GM21447 (cell line): ENCODE measurements around the gene SNX13.

Experiments
- ATAC-seq: cut with Tn5 transposase; IDR thresholded peaks from one replicate; pipeline ENCODE4 v1.9.1; 2021; ENCODE audit not compliant: unreplicated experiment

The SNX13 gene

DNA sequence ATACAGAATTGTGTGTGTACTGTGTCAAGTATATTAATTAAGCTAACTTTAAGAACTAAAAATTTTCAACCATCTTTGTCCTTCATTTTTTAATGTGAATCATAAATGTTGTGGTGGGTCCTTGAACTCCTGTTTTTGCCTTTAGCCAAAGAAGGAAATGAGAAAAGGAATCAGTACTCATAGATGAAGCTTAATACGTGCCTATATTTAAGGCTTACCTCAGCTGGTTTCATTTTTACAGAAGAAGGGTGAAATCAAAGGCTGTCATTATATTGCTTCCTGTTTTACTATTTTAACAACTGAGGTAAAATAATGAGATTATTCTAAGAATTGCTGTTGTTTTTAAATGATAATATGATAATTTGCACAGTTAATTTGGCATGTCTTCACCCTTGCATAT, 6.3 kb upstream of the SNX13 start:
- ATAC-seq: peak; percentile 84

DNA sequence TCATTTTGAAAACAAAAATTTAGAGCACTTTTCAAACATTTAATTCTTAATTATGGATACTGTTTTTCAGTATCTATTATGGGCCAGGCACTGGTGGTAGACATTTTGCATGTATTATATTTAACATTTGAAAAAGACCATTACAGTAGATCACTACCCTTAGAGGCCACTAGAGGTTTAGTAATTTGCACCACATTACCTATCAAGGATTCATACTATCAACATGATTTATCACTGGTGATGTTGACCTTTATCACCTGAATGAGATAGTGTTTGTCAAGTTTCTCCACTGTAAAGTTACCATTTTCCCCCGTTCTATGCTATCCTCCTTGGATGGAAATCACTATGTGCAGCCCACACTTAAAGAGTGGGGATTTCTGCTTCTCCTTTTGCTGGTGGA, 4.4 kb upstream of the SNX13 start:
- no peak for ATAC-seq

DNA sequence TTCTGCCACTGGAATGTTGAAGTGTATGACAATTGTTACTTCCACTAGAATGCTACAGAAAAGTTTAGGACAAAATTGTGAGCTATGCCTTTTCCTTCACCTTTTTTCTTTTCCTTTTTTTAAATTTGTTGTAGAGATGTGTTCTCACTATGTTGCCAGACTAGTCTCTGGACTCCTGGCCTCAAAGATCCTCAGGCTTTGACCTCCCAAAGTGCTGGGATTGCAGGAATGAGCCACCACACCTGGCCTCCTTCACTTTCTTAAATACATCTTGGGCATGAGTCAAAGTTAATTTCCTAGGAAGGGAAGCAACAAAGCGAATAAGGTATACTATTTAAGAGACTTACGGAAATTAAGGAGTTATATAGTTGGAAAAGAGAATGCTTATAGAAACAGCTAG, 2.7 kb upstream of the SNX13 start:
- no peak for ATAC-seq

DNA sequence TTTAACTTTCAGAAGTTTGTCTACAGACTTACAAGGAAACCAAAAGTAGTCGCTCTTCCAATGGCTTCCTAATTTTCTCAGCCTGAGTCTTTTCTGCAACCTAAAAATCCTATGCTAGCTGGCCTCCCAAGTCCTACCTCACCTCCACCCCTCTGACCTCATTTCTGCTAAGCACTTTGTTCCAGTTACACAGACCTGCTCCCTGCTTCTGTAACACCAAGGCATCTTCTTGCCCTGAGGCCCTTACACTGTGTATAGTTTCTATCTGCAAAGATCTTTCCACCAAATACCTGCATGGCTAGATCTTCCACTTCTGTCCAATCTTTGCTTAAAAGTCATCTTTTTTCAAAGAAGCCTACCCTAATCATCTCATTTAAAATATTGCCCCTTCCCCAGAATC, 1.9 kb upstream of the SNX13 start:
- no peak for ATAC-seq

DNA sequence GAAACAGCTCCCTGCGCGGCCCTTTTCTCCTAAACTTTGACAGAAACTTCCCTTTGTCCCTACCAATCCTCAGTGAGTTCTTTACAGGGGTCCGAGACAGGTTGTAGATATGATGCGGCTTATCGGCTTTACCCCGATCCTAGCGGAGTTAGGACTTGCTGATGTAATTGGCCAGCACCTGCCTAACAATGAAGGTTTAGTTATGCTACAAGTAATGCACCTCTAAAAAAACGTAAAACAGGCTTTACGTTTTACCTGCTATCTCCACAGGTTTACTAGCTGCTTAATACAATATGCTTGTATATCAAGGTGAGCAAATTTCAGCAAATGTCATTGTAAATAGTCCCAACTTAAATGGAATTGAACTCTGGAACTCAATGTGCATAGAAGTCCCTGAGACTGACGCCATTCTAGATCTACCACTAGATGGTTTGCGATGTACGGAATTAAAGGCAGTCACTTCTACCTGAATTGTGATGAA, 697 bp upstream of the SNX13 start:
- peak; percentile 1 for ATAC-seq

DNA sequence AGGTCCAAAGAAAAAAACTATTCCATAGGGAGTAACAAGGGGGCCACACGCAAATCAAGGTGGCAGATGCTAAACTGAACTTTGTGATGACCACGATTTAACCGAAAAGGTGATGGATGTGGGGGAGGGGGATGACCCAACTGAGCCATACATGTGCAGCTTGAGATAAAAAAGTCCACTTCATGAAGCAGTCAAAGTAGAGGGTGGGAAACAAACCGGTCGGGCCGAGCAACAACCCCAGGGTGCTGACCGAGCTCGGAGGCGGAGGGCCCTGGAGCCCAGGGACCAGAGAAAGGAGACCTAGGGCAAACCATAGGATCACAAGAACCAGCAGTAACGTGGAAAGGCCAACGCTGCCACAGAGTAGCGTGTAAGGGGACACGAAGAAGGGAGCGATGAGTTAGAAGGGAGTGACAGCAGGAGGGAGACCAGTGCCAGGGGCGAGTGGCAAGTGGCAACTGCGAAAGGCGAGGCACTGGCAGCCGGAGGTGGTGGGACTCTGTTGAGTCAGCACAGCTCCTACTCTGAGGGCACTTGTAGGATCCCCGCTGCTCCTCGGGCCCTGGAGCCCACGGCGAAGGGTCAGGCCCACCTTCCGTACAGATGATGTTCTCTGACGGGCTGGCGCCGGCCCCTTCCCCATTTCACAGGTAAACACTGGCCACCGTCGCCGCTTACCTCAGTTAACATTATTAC, 540 bp downstream of the SNX13 start:
- ATAC-seq: peak; percentile 43

DNA sequence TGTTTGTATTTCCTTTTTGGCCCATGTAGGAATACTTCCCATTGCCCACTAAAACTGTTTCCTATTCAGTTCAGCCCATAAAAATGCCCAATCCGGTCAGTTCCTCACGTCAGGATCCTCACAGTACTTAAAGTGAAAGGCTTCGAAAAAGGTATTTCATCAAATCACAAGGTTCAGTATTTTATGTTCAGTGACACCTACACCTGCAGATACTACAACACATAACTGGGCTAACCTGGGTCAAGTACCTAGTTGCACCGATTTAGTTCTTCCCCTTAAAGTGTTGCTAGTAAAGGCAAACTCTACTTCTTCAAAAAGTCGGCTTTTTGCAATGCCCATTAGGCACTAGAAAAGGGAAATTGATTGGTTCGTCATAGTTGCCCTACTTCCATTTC, 1.1 kb downstream of the SNX13 start:
- ATAC-seq: no peak

DNA sequence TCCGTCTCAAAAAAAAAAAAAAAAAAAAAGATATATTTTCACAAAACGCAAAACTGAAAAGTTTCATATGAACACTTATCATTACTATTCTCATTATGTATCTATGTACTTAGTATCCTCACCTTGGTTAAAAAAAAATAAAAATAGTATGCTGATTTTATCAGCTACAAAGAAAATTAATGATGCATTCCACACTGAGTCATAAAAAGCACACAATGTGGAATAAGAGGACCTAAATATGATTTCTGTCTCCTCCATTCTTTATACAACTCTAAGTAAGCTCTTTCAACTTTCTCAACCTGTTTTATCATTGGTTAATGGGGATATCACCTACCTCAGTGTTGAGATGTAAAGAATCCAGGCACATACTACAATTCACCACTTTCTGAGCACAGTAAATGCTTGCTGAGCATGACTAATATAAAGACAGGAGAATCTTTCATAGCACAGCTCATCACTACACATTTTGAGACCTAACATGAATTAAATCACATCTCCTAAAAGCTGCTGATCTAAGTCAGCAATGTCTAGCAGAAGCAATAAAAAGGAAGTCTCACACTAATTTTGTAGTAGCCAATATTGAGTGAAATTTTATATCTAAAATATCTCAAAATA, 2.7 kb downstream of the SNX13 start:
- ATAC-seq: no peak

DNA sequence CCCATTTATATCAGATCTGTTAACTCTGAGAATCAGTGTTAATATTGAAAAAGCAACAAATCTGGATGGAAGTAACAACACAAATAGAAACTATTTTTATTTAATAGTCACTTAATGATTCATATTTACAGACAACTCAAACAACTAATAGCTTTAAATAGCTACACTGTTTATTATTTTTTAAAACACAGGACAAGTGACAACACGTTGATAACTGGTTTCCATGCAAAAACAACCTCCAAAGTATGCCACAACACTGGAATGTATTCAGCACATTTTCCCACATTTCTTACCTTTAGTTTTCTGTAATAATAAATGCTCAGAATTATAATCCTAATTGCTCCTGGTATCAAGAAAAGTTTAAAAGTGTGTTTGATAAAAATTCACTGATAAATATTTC, 4.0 kb downstream of the SNX13 start:
- no peak for ATAC-seq

DNA sequence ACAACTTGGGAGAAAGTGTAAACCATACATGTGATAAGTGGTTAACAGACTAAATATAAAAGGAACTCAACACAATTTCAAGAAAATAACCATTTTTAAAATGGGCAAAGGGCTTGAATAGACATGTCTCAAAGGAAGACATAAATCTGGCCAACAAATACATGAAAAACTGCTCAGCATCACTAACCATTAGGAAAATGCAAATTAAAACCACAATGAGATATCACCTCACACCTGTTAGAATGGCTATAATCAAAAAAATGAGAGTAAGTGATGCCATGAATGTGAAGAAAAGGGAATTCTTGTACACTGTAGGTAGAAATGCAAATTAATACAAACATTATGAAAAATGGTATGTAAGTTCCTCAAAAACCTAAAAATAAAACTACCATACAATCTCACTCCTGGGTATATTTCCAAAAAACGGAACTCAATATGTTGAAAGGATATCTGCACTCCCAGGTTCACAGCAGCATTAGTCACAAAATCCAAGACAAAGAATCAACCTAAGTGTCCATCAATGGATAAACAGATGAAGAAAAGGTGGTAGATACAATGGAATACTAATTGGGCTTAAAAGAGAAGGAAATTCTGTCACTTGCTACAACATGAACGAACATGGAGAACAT, 5.6 kb downstream of the SNX13 start:
- ATAC-seq: no peak

DNA sequence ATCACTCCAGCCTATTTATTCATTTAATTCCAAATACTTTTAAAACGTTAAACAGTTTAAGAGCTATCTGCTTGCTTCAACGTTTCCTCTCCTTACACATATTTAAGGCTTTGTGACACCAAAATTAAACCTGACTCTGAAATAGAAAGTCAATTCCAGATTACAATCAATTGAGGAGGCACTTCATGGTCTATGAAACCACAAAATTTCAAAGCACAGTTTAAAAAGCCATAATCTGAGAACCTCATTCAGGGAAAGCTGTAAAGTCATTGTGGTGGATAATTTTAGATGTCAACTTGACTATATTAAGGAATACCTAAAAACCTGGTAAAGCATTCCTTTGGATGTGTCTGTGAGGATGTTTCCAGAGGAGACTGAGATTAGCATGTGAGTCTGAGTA, 6.2 kb downstream of the SNX13 start:
- no peak for ATAC-seq

DNA sequence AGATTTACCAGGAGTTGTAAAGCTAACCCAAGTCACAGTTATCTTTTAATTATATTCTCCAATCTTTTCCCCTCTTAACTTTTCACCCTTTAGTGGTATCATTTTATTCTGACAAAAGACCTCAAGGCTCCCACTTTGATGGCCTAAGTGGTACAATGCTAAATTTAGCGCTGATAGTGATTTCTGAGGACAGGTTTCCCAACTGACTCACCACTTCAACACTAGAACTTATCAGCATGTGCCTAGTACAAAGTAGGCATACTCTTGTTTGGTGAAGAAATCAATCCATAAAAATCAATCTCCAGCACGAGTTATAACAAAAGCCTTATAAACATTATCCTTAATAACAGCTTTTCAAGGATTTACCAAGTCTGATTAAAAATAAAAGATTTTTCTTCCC, 7.5 kb downstream of the SNX13 start:
- ATAC-seq: no peak

DNA sequence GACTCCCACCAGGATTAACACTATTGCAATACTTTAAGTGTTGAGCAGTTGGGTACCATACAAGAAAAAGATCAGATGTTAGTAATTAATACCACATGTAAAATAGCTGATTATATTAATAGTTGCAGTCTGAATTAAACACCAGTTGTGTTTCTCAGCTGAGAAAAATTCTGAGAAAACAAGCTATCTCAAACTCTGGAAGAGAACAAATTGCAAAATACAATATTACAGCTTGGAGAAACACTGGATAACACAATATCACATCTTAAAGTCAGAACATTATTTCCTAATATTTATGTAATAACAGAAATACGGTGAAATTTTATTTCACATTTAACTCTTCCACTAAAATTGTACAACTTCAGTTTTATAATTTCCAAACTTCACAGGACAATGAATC, 9.2 kb downstream of the SNX13 start:
- no peak for ATAC-seq

DNA sequence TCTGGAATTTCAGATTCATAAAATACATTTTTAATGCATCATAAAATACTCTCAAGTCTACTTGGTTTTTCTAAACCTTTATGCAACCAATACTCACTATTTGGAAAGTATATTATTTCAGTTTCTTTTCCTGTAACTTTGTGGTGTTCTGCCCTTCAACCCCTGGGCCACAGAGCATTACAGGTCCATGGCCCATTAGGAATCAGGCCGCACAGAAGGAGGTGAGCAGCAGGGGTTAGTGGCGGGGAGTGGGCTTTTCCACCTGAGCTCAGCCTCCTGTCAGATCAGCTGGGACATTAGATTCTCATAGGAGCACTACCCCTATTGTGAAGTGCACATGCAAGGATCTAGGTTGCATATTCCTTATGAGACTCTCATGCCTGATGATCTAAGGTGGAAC, 9.7 kb downstream of the SNX13 start:
- ATAC-seq: no peak

DNA sequence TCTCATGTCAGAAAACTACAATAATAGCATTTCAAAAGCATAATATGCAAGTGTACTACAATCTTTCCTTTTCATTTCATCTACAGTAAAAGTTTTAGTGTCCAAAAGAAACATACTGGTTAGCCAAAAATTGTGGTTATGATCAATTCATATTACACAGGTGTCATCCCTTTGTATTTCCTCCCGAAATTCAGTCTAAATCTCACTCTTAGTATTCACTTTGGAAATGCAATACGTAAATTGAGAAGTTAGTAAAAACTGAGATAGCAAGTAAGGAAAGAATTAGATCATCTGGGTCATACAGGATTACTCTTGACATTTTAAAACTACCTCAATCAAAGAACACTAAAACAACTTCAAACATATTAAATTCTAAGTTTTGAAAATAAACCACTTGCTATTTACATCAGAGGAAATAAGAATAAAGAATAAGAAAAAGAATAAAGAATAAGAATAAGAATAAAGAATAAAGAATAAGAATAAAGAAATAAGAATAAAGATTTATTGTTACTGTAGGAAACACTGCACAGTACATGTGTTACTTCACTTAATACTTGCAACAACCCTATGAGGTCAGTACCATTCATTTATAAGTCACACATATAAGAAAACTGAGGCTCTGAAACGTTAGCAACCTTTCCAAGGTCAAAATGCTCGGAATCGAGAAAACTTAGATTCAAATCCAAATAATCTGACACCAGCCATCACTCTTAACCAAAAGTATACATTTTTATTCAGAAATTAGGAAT, 10.5 kb downstream of the SNX13 start:
- no peak for ATAC-seq

DNA sequence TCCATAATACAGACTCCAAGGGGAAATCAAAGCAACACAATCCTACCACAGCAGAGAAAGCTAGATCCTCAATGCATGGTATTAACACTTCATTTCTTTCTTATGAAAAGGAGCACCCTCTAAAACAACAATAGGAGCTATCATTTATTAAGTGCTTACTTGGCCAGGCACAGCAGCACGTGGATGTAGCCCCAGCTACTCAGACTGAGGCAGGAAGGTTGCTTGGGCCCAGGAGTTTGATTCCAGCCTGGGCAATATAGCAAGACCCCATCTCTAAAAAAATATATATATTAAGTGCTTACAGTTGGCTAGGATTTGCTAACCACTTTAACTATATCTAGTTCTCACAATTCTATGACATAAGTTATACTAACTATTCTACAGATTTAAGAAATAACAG, 12.2 kb downstream of the SNX13 start:
- ATAC-seq: no peak

DNA sequence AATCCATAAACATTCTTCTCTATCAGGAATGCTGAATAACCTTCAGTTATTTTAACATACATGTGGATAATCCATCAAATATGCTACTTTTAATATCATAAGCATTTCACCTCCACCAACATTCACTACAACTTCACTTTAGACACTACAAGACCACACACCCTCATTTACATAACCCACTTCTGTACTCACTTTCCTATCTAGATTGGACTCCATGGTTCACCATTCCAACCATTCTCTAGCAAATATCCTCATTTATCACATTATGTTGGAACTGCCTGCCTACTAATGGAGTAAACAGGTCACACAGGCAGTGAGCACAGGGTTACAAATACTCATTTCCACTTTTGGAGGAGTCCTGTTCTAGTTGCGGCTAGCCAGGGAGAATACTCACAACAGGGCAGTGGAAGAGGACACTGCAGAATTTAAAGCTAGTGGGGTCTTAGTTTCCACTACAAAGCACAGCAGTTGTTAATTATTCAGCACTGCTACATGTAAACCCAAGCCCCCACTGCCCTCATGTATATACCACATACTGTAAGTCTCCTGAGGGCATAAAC, 18.4 kb downstream of the SNX13 start:
- no peak for ATAC-seq

DNA sequence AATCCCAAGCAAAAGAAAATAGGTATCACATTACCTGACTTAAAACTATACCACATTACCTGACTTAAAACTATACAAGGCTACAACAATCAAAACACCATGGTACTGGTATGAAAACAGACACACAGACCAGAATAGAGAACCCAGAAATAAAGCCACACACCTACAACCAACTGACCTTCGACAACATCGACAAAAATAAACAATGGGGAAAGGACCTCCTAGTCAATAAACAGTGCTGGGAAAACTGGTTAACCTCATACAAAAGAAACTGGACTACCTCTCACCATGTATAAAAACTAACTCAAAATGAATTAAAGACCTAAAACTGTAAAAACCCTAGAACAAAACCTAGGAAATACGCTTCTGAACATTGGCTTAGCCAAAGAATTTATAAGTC, 22.5 kb downstream of the SNX13 start:
- no peak for ATAC-seq

DNA sequence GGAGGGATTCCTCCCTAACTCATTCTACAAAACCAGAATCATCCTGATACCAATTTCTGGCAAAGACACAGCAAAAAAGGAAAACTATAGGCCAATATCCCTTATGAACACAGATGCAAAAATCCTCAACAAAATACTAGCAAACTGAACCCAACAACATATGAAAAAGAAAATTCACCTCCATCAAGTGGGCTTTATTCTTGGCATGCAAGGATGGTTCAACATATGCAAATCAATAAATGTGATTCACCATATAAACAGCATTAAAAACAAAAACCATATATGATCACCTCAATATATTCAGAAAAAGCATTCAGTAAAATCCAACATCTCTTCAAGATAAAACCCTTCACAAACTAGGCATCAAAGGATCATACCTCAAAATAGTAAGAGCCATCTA, 23.5 kb downstream of the SNX13 start:
- no peak for ATAC-seq

DNA sequence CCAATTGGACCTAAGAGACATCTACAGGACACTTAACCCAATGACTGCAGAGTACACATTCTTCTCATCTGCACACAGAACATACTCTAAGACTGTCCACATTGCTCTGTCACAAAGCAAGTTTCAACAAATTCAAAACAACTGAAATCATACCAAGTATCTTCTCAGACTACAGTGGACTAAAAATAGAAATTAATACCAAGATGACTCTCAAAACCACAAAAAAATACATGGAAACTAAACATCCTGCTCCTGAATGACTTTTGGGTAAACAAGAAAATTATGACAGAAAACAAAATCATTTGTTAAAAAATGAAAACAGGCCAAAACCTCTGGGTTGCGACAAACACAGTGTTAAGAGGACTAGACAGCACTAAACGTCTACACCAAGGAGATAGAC, 24.5 kb downstream of the SNX13 start:
- no peak for ATAC-seq

DNA sequence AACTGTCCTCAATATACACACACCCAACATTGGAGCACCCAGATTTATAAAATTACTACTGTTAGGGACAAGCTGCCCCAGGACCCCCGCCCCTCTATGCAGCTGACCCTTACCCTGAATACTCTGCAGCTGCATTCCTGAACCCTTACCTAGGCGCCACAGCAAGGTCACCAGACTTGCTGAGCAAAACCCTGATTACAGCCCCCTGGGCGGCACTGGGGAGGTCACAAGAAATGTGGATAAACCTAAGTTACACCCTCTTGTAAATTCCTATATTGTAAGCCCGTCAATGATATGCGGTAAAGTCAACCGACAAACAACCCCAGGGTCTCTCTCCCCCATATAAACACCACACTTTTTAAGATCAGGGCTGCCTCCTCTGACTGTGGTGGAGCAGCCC, 25.1 kb downstream of the SNX13 start:
- ATAC-seq: no peak

DNA sequence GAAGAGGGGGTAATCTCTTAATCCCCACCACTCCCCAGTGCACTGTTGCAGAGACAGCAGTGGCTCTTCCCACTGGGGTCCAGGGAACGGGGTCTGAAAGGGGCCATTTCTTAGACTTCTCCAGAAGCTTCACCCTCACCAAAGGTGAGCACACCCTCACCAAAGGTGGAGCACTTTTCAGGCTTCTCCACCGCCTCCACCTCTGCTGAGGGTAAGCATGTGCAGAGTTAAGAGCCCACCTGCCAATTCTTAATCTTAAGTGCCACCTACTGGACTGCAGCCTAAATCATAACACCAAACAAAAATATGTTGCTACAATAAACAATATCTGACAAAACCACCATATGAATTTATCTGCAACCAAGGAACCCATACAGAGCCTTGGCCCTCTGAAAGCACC, 27.0 kb downstream of the SNX13 start:
- ATAC-seq: no peak
